ENCODE data around the gene HIPK2. TPM values are rescaled to one million over a fixed set of nuclear protein-coding genes. Genes with fewer than 3 reads are reported as not detected.

Gene HIPK2
- total RNA-seq, 1 experiment from 2014 or later = 64.3 TPM

GRCh38 chr7:139643951-139644585 lies 133.7 kb downstream of the HIPK2 start:
- Mint-ChIP-seq H3K4me1 (ENCODE audit: insufficient read depth, unreplicated experiment) (peaks cover 18% of the 10 kb centered on the region), H3K9me3 (ENCODE audit: unreplicated experiment) (no peaks in the 10 kb centered on the region), H3K27ac (ENCODE audit: low read depth, unreplicated experiment) (no peak overlapping the region), H3K4me3 (ENCODE audit: unreplicated experiment) (no peak overlapping the region), H3K27me3 (ENCODE audit: insufficient read depth, unreplicated experiment) (no peaks in the 10 kb centered on the region), H3K36me3 (ENCODE audit: insufficient read depth, unreplicated experiment) (peaks cover 41% of the 10 kb centered on the region)
- intact Hi-C loops (cut with micrococcal nuclease) = loop anchor here (10.0 kb wide), 1 partner anchor 139 kb away; no protein-coding TSS in a partner anchor
- ChIA-PET CTCF (interaction anchor here (3.0 to 12.8 kb wide), 6 partner anchors 12 to 359 kb away, joined by 14 to 179 read pairs (median 40); no protein-coding TSS in a partner anchor), POLR2A (interaction anchor here (1.7 kb wide), 1 partner anchor 88 kb away, joined by 5 read pairs; no protein-coding TSS in a partner anchor)
- no peak for DNase-seq (ENCODE audit: unreplicated experiment)
- BruUV-seq (replicated peaks) = no TSS peak
- TF ChIP-seq CTCF (IDR thresholded peaks at IDR 0.05; ENCODE audit: unreplicated experiment) = no peak

GRCh38 chr7:139642283-139642682 lies 135.5 kb downstream of the HIPK2 start:
- Mint-ChIP-seq H3K9me3 (ENCODE audit: unreplicated experiment) (no peaks in the 10 kb centered on the region), H3K4me3 (ENCODE audit: unreplicated experiment) (no peak overlapping the region), H3K36me3 (ENCODE audit: insufficient read depth, unreplicated experiment) (peaks cover 47% of the 10 kb centered on the region), H3K27ac (ENCODE audit: low read depth, unreplicated experiment) (peak overlapping the region; percentile 55), H3K27me3 (ENCODE audit: insufficient read depth, unreplicated experiment) (no peaks in the 10 kb centered on the region), H3K4me1 (ENCODE audit: insufficient read depth, unreplicated experiment) (peaks cover 23% of the 10 kb centered on the region)
- ChIA-PET CTCF (interaction anchor here (0.7 to 12.8 kb wide), 6 partner anchors 22 to 365 kb away, joined by 3 to 124 read pairs (median 6); no protein-coding TSS in a partner anchor), POLR2A (no interaction called here)
- DNase-seq (ENCODE audit: unreplicated experiment) = no peak
- BruUV-seq (replicated peaks) = no TSS peak
- TF ChIP-seq CTCF (IDR thresholded peaks at IDR 0.05; ENCODE audit: unreplicated experiment) = no peak
- intact Hi-C loops (cut with micrococcal nuclease) = loop anchor here (10.0 kb wide), 1 partner anchor 137 kb away; no protein-coding TSS in a partner anchor

- ChIA-PET CTCF (interaction anchor here (0.6 to 12.8 kb wide), 5 partner anchors 9 to 548 kb away, joined by 4 to 124 read pairs (median 8); no protein-coding TSS in a partner anchor), POLR2A (interaction anchor here (1.1 kb wide), 1 partner anchor 35 kb away, joined by 4 read pairs; no protein-coding TSS in a partner anchor)
- Mint-ChIP-seq H3K36me3 (ENCODE audit: insufficient read depth, unreplicated experiment) (peaks cover 54% of the 10 kb centered on the region), H3K9me3 (ENCODE audit: unreplicated experiment) (no peaks in the 10 kb centered on the region), H3K27me3 (ENCODE audit: insufficient read depth, unreplicated experiment) (no peaks in the 10 kb centered on the region), H3K4me1 (ENCODE audit: insufficient read depth, unreplicated experiment) (peaks cover 20% of the 10 kb centered on the region), H3K4me3 (ENCODE audit: unreplicated experiment) (no peak overlapping the region), H3K27ac (ENCODE audit: low read depth, unreplicated experiment) (peak overlapping the region; percentile 55)
- intact Hi-C loops (cut with micrococcal nuclease) = loop anchor here (10.0 kb wide), 1 partner anchor 137 kb away; no protein-coding TSS in a partner anchor
- BruUV-seq (replicated peaks) = no TSS peak
- DNase-seq (ENCODE audit: unreplicated experiment) = no peak
- no peak for TF ChIP-seq CTCF (IDR thresholded peaks at IDR 0.05; ENCODE audit: unreplicated experiment)
Measured at GRCh38 chr7:139641337-139641992, 136.3 kb downstream of the HIPK2 start.

- Mint-ChIP-seq H3K4me3 (ENCODE audit: unreplicated experiment) (no peak overlapping the region), H3K9me3 (ENCODE audit: unreplicated experiment) (no peaks in the 10 kb centered on the region), H3K27me3 (ENCODE audit: insufficient read depth, unreplicated experiment) (no peaks in the 10 kb centered on the region), H3K27ac (ENCODE audit: low read depth, unreplicated experiment) (no peak overlapping the region), H3K4me1 (ENCODE audit: insufficient read depth, unreplicated experiment) (peaks cover 12% of the 10 kb centered on the region), H3K36me3 (ENCODE audit: insufficient read depth, unreplicated experiment) (peaks cover 61% of the 10 kb centered on the region)
- intact Hi-C loops (cut with micrococcal nuclease) = loop anchor here (10.0 kb wide), 1 partner anchor 136 kb away; no protein-coding TSS in a partner anchor
- ChIA-PET POLR2A (interaction anchor here (1.8 kb wide), 1 partner anchor 123 kb away, joined by 3 read pairs; no protein-coding TSS in a partner anchor), CTCF (interaction anchor here (0.5 to 12.8 kb wide), 4 partner anchors 10 to 423 kb away, joined by 3 to 124 read pairs (median 12); no protein-coding TSS in a partner anchor)
- DNase-seq (ENCODE audit: unreplicated experiment) = no peak
- TF ChIP-seq CTCF (IDR thresholded peaks at IDR 0.05; ENCODE audit: unreplicated experiment) = no peak
- BruUV-seq (replicated peaks) = no TSS peak
Measured at GRCh38 chr7:139640681-139641080, 137.1 kb downstream of the HIPK2 start.
